Activated effector memory CD4-positive, alpha-beta T cell treated with Interleukin-2 at 50 U/mL for 16 hours (primary cell): ENCODE data around the gene ELOB.
"Not testable (repeated sequence)": the region's sequence is repeated elsewhere in the genome, so short reads cannot be mapped to it uniquely, and the experiment has no call there.

ENCODE experiments used
- DNase-seq: peaks from one replicate; pipeline ENCODE4 v3.0.0-alpha.2; 2020

Gene ELOB

DNA sequence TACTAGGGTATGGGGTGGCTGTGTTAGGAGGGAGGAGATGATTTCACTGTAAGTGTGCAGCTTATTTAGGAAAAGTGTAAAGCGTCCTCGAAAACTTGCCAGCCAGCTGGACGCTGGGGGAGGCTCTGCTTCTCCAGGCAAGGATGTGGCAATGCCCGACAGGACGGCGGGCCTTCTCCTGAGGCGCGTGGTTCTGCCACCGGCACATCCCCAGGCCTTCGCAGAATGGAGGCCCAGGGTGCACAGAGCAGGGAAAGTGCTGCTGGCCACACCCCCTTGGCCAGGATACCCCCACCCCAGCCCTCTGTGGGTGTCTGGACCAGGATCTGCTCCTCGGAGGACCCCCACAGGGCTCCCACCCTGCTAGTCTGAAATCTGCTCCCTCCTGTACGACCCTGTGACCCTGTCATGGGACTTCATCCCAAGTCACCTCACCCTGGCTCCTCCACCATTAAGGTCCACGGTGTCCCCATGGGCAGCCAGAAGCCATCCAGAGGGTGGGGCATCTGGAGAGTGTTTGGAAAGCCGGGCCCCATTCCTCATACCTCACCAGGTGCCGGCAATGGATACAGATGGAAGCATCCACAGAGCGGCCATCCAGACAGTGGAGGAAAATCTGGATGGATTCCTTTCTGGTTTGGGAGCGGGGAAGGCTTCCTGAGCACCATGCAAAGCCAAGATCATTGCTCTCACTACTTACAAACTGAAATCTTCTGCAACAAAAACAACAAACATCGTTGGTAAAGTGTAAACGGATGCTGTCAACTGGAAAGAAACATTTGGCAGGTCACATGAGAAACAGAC lies 33.9 kb downstream of the ELOB start:
- no peak for DNase-seq

DNA sequence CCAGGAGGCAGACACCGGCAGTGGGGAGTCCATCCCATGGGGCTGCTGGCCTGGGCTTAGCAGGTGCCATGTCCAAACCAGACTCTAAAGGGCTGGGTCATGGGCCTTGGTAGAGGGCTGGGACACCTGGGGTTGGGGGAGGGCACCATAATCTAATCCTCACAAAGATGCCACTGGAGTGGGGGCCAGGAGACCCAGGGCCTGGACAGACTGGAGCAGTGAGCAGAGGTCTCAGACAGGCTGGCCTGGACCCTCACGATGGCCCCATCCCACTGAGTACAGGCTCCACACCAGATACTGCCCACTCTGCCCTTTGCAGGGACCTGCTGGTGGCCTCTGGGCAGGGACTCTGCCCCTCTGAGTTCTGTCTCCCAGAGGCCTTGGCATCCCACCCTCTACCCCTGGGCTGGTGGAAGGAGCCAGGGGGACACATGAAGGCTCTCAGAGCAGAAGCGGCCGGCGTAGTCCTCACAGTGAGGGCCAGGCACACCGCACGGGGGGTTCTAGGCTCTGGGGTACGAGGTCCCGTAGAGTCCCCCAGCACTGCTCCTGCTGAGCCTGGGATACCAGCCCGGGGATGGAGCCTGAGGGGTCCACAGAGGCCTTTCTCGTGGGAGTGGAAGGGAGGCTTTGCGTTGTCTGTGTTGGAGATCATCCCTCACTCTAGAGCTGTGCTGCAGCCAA lies 34.6 kb downstream of the ELOB start:
- no peak for DNase-seq

- no peak for DNase-seq
Observed at GRCh38 chr16:2741168-2741567, 35.9 kb downstream of the ELOB start.

DNA sequence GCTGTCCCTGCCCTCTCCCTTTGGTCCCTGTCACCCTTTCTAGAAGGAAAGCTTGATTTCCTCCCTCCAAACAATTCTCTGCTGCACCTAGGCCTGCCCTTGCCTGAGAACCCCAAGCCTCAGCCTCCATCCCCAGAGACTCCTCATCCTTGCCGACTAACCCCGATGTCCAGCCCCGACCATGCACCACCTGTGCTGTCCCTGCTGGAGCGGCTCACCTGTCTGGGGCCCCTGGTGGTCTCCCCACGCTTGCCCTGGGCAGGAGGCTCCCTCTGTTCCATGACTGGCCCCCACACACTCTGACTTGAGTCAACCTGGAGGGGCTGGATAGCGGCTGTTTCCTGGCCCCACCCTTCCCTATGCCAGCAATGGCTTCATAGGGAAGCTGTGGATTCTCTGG lies 36.6 kb downstream of the ELOB start:
- no peak for DNase-seq

- DNase-seq = no peak
Observed at GRCh38 chr16:2739625-2740430, 37.3 kb downstream of the ELOB start.

DNA sequence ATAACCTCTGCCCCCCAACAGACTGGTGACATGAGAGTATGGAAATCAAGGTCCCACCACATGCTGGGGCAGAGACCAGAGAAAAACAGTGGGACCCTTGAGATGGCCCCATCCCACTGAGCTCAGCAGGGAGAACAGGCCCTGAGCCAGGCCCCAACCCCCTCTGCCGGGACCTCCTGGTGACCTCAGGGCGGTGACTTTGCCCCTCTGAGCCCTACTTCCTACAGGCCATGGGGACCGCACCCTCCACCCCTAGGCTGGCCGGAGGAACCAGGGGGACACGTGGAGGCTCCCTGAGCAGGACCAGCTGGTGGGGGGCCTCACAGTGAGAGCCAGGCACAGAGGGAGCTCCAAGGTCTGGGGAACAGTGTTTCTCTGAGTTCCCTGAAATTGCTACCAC lies 38.5 kb downstream of the ELOB start:
- no peak for DNase-seq

- DNase-seq = no peak
Observed at GRCh38 chr16:2737895-2738418, 39.1 kb downstream of the ELOB start.

DNA sequence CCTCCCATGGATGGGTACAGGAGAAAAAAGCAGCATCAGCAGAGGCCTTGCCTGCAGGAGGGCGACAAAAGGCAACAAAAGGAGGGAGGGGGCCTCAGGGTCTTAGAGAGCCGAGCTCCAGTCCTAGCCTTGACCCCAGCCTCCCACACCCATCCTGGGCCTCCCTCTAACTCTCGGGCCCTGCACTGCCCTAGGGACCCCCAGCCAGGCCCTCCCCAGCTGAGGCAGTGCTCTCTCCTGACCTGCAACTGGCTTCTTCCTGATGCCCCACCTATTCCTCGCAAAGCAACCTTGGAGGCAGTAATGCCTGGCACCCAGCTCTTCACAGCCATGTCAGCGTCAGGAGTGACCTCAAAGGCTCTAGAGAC lies 39.9 kb downstream of the ELOB start:
- no peak for DNase-seq

DNA sequence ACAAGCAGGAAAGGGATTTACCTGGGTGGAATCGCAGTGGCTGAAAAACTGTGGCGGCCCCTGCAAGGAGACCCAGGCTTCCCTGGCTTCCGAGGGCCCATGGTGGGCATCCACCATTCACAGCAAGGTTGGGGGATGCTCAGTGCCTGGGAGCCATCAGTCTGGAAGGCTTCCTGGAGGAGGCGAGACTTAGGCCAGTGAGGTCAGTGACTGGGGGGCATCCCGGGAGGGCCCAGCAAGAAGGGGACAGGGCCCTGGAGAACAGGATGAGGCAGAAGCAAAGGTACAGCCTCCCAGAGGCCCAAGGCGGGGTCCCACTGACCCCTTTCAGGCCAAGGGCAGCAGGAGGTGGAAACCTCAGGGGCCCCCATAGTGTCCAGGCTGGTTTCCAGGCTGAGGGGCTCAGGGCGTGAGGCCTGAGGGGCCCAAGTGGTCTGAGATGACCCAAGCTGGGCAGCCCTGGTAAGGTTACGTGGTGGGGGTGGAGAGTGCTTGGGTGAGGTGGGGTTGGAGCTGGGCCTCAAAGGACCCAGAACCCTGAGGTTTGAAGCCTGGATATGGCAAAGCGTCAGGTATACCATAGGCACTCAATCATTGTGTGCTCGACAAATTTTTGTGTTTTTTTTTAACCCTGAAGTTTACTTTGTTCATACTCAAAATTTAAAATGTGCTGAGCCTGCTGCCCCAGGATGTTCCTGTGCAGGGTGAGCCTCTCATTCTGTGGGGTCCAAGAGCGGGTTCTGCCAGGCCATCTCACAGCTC lies 40.4 kb downstream of the ELOB start:
- no peak for DNase-seq

DNA sequence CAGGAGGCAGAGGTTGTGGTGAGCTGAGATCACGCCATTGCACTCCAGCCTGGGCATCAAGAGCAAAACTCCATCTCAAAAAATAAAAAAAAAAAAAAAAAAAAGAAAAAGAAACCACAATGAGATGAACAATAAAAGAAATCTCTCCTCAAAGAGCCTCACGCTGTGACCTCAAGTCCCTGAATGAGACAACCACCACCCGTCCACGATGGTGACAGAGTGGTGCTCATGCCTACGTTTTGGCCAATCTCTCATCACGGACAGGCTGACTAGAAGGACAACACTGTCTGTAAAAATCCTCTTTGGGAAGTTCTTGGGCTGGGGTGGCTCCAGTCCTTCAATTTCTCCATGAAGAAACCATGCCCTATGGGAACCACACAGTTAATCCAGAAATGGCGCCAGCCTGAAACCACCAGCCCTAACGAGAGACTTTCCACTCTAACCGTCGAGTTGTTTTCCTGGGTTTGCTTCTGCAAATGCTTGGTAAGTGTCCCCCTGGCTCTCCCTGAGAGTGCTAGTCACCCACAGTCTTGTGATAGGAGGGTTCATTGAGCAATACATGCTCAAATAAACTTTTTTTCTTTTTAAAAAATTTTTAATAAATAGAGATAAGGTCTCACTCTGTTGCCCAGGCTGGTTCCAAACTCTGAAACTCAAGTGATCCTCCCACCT lies 42.1 kb downstream of the ELOB start:
- DNase-seq = no peak

GRCh38 chr16:2728034-2728433 lies 49.0 kb downstream of the ELOB start:
- no peak for DNase-seq

DNA sequence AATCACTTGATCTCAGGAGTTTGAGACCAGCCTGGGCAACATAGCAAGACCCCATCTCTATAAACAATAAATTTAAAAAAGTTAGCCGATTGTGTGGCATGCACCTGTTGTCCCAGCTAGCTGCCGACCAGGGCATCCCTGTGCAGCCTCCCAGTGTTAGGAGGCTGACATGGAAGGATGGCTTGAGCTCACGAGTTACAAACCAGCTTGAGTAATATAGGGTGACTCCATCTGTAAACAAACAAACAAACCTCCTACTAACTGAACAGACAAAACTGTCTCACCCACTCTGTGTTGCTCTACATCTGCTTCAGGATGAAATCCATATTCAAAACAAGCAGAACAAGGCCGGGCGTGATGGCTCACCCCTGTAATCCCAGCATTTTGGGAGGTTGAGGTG lies 50.2 kb downstream of the ELOB start:
- no peak for DNase-seq

DNA sequence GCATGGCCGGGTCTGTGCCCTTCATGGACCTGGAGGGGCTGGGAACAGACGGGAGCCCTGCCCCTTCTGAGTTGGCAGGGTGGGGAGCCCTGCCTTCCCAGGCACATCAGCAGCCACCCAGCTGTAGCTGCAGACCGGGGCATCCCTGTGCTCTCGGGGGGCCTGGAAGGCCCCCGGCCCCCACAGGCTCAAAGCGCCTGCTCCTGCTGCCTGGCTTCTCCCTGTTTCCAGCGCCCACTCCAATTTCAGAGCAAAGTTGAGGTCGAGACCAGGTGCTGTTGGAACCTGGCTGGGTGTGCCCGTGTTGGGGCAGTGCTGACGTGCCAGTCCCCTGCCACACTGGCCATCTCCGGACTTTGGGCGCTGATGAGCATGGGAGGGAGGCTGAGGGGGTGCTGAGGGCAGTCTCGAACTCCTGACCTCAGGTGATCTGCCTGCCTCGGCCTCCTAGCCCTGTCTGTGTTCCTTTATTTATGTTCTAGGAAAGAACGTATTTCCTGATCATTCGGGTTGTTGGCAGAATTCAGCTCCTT lies 52.2 kb downstream of the ELOB start:
- no peak for DNase-seq

DNA sequence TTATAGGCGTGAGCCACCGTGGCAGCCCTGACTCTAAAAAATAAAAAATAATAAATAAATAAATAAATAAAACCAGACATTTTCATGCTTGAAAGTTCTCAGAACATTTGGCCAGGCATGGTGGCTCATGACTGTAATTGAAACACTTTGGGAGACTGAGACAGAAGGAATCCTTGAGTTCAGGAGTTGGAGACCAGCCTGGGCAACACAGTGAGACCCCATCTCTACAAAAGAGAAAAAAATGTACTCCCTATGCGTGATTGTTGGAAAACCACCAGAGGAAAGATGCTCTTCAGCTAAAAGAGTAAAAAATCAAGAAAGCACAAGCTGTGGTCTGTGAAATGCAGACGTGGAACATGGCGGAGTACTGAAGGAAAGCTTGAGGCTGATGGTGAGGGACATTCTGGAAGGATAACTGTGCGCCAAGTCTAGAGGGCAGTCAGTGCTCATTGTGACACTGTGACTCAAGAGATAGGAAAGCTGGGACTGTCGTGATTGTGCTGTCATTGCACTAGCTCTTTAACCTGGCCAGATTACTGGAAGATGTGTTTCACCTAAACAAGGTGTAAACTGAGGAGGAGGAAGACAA lies 52.9 kb downstream of the ELOB start:
- DNase-seq = no peak

GRCh38 chr16:2721634-2722173 lies 55.4 kb downstream of the ELOB start:
- DNase-seq = not testable (repeated sequence)
